ENCODE data around the gene KCNMA1.

- TF ChIP-seq CTCF (IDR thresholded peaks at IDR 0.05) (no peak), POLR2A (IDR thresholded peaks at IDR 0.05) (no peak), POLR2AphosphoS5 (IDR thresholded peaks at IDR 0.05; ENCODE audit: insufficient read depth in 1 of 2, low read depth in 1 of 2) (no peak)
Observed at GRCh38 chr10:77117501-77117900, 520.1 kb downstream of the KCNMA1 start.

All from vagina (tissue), 2 donors.